ENCODE data around the gene UBR4.

The UBR4 gene

DNA sequence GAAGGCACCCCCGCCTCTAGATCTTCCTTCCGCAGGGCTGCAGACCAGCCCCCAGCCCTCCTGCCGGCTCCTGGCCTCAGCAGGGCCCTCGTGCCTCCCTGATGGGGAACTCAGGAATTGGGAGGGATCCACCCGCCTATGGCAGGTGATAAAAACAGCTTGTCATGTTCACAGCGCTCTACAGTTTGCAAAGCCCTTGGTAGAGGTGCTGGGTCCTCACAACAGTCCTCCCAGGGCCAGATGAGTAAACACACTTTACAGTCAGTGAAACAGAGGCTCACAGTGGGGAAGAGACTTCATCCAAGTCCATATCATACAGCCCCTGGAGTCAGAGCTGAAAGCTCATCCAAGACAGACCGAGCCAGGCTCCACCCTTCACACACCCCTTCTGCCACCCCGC lies 156.6 kb downstream of the UBR4 start:
- DNase-seq = no peak

DNA sequence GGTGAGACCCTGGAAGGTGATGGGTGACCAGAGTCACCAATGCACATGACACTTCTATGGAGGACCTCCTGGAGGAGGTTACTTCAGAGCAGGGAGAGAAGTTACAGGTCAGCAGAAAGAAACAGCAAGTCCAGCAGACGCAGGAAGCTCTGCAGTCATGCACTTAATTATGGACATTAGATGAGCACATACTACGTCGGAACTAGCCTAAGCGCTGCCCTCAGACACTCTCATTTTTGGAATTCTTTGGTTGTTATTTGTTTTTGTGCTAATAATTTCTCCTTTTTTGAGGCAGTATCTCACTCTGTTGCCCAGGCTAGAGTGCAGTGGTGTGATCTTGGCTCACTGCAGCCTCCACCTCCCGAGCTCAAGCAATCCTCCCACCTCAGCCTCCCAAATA lies 160.3 kb downstream of the UBR4 start:
- DNase-seq = no peak

DNA sequence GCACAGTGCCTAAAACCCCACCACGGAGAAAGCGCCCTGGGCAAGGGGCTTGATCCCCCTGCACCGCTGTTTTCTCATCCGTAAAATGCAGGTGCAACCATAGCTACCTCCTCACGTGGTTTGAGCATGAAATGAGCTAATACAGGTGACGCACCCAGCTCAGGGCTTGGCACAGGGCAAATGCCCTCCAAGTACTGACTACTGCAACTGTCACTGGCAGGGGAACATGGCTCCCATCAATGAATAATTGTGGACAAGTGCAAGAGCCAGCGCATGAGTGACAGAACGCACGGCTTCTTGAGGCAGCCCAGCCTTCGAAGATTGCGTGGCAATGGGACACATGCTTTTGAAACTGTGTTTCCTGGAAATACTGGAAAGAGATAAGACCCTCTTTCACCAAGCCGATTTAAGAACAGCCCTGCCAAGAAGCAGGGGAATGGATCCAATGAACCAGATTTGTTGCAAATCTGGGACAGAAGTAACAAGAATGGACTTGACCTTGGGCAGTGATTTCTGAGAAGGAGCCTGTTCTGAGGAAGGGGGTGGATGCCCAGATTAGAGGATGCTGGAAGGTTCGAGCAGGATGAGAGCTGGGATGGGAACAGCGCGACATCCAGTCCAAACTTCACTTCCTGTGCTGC lies 160.8 kb downstream of the UBR4 start:
- DNase-seq = no peak

DNA sequence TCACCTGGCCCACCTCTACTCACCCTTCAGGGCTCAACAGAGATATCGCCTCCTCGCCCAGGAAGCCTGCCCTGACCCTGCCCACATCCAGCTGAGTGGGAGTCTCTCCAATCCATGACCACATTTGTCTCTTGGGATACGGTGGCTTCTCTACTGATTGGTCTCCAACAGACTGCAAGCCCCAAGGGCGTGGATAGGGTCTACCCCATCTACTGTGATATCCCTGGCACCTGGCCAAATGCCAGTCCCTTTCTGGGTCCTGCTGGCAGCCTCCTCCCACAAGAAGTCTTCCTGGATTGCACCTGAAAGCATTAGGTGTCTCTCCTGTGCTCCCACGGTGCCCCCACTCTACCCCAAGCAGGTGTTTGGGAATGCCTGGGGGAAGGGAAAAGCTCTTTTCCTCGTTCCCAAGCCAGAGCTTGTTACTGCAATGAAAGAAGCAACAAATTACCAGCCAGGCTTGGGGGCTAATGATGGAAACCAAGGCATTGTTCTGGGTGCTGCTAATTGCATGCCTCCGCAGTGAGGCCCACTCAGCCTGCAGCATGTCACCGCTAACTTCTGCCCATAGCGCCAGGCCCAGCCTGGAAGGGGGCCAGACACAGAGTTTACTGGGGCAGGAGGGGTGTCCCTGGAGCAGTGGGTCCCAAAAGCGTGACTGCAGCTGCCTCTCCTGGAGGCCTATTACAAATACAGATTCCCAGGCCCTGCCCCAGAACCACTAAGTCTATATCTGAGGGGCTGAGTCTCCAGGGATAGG lies 162.9 kb downstream of the UBR4 start:
- DNase-seq = no peak

DNA sequence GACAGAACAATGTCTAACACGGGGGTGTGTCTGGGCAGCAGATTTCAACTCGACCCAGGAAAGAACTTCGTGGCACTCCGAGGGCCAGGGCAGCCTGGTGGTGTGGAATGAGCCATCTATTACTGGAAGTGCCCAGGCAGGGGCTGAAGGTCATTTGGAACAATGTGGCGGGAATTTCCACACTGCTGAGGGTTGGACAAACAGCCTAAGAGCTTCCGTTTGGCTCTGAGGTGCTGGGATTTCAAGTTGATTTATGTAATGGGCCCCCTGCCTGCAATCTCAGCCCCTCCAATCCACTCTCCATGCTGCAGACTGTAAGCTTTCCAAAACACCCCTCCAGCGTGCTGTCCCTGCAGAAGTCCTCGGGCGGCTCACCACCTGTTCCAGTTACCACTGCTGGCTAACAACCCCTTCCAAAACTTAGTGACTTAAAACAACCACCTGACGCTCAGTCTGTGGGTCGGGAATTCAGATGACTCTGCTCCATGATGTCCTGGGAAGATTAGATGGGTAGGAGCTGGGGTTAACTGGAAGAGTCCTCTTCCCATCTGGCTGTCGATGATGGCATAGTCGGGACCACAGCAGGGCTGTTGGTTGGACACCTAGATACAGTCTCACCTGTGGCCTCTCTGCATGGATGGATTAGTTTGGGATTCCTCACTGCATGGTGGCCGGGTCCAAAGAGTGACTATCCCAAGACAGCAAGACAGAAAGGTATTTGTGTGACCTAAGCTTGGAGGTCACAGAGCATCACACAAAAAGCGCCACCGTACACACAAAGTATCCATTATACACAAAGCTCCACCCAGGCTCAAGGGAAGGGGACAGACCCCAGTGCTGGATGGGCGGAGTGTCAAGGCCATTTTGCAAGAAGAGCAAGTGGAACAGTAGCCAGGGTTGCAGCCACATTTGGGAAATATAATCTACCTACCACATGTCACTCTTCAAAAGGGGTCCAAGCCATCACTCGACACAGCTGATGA lies 163.9 kb downstream of the UBR4 start:
- no peak for DNase-seq

DNA sequence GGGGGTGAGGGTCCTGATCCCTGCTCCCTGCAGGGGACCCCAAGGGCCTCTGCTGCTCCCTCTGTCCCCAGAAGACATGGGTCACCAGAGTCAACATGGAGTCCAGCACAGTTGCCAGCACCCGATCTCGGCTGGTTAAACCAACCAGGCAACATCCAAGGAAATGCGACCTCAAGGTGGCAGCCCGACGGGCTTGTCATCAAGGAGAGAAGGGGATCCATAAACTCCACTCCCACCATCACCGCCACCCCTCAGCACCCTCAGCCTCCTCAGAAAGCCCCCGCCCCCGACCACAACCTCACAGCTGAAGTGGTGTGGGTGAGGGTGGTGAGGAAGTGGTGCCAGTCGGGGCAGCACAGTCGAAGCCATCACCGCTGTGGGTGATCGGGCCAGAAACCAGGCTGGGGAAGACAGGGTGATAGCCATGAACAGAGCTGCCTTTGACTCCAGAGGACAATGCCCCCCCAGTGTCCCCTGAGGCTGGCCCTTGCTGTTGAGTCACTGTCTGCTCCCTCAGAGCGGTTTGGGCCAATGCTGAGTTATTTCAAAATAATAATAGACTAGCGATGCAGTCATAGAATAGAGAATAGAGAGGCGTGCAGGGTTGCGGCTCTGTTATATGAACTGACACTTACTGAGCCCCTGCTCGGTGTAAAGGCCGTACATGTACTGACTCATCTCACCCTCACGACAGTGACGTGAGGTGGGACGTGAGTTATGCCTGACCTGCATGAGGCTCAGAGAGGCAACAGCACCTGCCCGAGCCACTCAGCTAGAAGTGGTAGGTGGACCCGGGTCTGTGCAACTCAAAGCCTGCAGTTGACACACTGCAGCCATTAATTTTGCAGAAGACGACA lies 164.9 kb downstream of the UBR4 start:
- DNase-seq = no peak

DNA sequence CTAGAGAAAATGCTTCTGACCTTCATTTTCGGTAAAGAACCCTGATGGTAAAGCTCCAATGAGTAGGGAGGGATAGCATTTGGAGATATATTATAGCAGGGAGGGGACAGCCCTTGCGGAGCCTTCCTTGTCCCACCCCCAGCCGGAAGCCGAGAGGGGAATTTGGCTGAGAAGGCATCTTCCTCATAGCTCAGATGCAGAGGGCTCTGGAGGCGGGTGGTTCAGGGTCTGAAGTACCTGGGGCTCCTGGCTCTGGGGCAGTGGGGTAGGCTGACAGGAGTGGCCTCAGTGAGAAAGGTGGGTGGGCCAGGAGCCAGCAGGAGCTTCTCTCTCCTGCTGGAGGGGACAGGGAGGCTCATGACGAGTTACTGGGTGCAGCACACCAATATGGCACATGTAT lies 165.6 kb downstream of the UBR4 start:
- no peak for DNase-seq

DNA sequence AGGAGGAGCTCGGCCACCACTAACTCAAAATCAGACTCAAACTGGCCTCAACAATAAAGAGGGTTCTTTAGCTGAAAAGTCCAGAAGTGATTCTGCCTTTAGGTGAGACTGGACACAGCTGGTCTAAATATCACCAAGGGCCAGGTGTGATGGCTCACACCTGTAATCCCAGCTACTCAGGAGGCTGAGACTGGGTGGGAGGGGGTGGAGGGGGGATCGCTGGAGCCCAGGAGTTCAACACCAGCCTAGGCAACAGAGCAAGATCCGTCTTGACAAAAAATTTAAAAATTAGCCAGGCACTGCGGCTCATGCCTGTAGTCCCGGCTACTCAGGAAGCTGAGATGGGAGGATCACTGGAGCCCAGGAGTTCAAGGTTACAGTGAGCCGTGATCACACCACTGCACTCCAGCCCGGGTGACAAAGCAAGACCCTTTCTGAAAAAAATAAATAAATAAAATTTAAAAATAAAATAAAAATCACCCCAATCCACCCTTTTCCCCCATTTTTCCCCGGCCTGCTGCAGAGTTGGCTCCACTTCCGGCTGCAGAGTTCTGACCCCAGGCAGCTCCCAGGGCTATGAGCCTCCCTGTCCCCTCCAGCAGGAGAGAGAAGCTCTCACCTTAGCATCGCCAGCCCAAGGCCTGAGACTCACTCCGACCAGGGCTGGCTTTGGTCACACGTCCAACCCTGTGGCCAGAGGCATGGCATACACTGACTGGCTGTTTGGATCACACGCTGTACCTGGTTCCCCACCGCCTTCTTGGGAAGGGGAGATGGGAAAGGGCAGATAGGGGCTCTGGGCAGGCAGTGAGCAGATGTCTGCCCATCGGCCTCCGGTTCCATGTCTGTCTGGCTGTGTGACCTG lies 166.3 kb downstream of the UBR4 start:
- no peak for DNase-seq

DNA sequence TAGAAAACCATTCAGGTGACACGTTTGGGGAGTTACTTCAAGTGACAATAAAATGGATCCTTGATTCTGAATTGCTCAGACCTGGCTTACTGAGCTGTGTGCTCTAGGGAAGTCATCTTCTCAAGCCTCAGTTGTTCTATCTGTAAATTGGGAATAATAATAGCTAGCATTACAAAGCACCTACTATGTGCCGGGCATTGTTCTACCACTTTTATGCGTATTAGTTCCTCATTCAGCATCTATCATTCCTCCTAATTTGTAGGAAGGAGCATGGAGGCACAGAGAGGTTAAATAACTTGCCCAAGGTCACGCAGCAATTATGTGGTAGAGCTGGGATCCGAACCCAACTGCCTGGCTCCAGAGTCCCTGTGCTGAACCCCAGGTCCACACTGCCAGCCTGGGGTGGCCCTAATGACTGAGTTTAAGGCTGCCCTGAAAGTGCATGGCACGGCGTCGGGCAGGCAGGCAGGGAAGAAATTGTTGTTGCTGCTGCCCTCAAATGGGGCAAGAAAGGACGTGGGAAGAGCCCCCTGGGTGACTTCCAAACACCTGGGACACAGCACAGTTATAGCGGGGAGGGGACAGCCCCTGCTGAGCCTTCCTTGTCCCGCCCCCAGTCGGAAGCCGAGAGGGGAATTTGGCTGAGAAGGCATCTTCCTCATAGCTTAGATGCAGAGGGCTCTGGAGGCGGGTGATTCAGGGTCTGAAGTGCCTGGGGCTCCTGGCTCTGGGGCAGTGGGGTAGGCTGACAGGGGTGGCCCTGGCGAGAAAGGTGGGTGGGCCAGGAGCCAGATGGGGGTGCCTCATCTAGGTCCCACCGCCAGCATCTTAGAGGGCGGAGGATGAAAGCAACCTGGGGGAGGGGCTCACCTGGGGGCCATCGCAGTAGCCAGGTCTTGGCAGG lies 167.1 kb downstream of the UBR4 start:
- no peak for DNase-seq

DNA sequence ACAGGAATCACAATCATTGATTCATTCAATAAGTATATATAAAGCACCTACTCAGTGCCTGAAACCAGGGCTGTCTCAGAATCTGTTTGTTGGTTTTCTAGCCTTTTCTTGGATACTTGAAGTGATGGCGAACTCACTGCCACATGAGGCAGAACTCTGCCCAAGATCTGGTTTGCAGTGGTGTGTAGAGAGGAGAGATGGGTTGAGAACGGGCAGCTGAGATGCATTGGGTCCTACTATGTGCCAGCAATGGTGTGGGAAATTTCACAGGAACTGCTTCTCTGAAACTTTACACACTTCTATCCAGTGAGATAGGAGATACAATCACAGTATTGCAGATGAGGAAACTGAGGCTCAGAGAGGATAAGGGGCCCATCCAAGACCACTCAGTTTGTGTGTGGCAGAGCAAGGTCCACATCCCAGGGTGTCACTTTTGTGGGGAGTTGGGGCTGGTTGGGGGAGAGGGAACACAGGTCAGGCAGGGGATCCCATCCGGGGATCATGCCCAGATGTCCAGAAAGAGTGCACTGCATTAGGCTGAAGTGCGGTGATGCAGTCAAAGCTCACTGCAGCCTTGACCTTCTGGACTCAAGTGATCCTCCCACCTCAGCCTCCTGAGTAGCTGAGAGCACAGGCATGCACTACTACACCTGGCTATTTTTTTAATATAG lies 169.9 kb downstream of the UBR4 start:
- DNase-seq = no peak

DNA sequence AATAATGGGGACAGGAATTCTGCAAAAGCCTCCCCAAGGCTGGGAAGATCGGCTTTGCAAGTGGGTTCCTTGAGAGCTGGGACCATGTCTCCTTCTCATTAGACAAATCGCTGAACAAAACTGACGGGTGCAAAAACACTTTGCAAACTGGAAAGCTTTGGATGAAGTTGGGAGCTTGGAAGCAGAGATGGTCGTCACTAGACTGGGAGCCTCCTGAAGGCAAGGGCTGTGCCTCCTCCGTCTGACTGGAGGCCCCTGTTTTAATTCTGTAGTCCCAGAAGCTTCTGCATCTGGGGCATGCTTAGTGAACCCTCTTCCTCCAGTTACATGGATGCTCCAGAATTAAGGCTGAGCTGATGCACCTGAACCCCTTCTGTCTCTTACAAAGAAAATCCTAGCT lies 171.3 kb downstream of the UBR4 start:
- no peak for DNase-seq

DNA sequence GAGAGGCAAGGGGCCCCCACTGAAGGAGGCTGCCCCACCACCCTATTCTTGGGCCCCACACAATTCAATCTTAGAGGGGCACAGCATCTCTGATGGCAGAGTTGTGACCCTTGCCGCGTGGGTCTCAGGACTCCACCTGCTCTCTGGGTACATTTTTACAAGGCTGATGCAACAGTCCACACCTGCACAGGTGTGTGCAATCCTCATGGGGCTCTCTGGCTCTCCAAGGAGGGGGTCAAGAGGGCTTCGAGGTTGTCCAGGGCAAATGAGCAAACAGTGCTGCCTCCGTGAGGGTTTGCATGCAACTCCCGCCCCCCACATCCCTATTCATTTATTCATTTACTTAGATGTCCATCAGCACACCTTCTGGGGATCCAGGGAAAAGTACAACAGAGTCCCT lies 172.0 kb downstream of the UBR4 start:
- no peak for DNase-seq

DNA sequence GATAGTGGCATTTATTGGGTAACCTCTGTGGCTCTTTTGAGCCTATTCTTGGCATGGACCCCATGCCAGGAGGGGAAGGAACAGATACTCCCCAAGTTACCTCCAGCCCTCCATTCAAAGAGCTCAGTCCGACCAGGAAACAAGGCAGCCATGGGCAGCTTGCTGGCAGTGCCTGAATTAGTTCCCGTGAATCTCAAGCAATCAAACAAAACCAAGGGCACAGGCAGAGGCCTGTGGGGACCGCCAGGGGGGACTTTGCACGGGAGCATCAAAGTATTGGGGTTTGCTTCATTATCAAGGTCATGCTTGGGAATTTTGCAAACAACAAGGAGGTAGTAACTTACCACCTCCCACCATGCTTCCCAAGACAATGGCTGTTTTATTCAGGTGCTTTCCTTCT lies 172.4 kb downstream of the UBR4 start:
- no peak for DNase-seq

DNA sequence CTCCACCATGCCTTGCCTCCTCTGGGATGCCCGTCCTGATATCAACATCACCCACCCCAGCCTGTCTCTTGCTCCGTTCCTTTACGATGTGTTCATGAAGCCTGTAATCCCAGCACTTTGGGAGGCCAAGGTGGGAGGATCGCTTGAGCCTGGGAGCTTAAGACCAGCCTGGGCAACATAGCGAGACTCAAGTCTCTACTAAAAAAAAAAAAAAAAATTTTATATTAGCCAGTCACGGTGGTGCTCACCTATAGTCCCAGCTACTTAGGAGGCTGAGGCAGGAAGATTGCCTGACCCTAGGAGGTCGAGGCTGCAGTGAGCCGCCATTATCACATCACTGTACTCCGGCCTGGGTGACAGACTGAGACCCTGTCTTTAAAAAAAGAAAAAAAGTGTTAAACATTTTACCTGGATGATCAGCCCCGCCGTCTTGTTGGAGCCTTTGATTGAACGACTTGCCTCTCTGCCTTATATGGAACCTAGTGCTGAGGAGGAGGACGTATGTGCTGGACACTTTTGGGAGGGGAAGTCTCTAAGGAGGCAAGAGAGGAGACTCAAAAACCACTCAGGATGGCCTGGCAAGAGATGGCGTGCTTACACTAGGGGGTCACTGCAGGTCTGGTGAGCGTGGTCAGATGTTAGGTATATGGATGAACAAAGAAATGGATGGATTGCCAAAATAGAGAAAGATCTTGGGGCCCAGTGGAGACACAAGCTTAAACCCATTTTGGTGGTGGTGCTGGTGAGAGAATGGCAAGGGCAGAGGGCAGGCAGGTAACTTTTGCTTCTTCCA lies 173.1 kb downstream of the UBR4 start:
- no peak for DNase-seq

DNA sequence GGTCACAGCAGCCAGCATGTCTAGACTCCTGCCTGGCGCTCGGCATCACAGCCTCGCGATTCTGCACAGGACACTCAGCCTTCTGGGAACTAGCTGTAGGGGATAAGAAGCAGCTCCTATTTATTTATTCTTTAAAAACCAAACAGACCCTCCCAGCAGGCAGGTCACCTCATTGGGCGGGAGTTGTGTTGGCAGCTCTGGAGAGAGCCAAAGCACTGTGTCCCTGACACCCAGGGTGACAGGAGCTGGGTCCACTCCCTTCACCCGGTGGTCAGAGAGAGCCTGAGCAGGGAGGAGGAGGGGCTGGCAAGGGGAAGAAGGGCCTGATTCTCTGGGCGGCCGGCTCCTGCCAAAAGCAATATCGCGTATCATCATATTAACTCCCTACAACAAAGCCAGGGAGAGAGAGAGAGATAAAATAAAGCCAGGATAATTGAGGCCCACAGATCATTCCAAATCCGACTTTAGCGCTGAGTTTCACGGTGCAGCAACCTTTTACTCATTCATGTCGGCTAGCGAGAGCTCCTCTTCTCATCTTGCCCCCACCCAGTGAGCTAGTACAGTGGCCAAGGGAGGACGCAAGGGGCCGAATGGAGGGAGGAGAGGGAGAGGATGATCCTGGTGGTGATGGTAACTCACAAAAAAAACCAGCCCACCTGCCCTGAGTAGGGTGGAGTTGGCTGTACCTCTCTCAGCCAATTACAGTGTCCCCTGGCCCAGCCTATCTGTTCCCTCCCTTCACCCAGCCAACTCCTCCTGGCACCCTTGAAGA lies 173.8 kb downstream of the UBR4 start:
- no peak for DNase-seq

DNA sequence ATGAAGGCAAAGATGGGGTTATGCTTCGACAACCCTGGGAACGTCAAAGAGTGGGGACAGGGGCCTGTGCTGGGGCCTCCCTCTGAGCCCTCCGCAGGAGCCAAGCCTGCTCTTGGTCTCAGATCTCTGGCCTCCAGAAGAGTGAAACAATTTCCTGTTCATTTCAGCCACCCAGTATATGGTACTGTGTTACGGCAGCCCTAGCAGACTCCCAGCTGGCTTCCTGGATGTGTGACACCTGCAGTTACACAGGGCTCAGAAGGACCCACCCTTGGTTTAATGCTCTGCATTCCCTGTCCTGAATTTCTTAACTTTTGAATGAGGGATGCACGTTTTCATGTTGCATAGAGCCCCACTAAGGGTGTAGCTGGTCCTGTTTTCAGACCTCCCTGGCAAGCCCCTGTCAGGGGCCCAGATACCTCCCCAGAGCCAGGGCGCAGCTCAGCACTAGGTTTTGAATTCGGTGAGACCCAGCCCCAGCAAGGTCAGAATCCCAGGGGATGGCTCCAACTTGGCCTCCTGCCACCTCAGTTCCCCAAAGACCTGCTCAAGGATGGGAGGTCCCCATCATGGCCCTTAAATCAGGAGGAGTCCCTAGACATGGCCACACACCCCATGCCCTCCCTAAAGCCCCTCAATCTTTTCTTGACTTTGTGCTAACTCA lies 174.6 kb downstream of the UBR4 start:
- DNase-seq = no peak

DNA sequence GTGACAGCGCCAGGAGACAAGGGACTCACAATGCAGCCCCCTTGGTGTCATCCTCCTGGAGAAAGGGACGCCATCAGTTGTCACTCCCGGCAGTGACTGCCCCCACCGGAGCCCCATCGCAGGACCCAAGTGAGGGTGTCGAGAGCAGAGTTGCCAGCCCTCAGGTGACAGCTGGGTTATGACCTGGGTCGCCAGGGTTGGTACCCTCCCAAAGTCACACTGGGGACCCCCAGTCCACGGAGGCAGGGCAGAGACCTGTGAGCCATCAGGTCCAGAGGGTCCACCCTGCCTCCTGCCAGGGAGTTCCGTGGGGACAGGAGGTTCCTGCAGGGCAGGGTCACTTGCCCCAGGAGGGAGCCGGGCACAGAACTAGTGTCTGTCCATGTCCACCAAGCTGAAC lies 175.3 kb downstream of the UBR4 start:
- no peak for DNase-seq

Data from T-helper 1 cell (primary cell).